PC-9 (cell line): ENCODE measurements around the gene SUMF1. TPM values are rescaled to one million over a fixed set of nuclear protein-coding genes. Genes with fewer than 3 reads are reported as not detected.

Source experiments
- BruUV-seq: library from RNA; stranded (reverse); fragments of 400-500 nt; replicated peaks from 2 replicates; lab custom pipeline; 2021; lab: Mats Ljungman, UMichigan
- CTCF ChIA-PET: fragments of 300-600 bp; sonication (Branson Sonifier 250); formaldehyde crosslinking; loops from one replicate; lab custom pipeline; 2022; ENCODE audit warnings: antibody characterized with exemption; lab: Charles Lee
- POLR2A ChIA-PET: fragments of 300-600 bp; sonication (Branson Sonifier 250); formaldehyde crosslinking; loops from one replicate; lab custom pipeline; 2022; ENCODE audit warnings: antibody characterized with exemption; ENCODE audit not compliant: unreplicated experiment; lab: Charles Lee
- DNase-seq, 2 experiments: peaks; one replicate each; pipeline versions ENCODE4 v3.0.0 to v3.0.0-alpha.2; 2015 to 2022; ENCODE audit warnings: mixed read lengths in 1 of 2
- H2AFZ ChIP-seq: fragments of 200-600 bp; sonication (generic); 2 replicates; pipeline ENCODE4 v1.8.1; 2017; ENCODE audit warnings: antibody characterized with exemption
- H3F3A ChIP-seq: fragments of 200-600 bp; sonication (generic); 2 replicates; pipeline ENCODE4 v1.8.1; 2017; ENCODE audit warnings: antibody characterized with exemption, mild to moderate bottlenecking, low read depth; ENCODE audit not compliant: insufficient read depth
- H3K27ac ChIP-seq: fragments of 200-600 bp; sonication (generic); 2 replicates; pipeline ENCODE4 v1.6.1; 2016; ENCODE audit warnings: mixed run types
- H3K27me3 ChIP-seq: fragments of 200-600 bp; sonication (generic); 2 replicates; pipeline ENCODE4 v1.6.1; 2016; ENCODE audit warnings: low read depth, mixed run types; ENCODE audit not compliant: insufficient read depth
- H3K36me3 ChIP-seq: fragments of 200-600 bp; sonication (generic); 2 replicates; pipeline ENCODE4 v1.6.1; 2016; ENCODE audit warnings: low read depth, mixed run types
- H3K4me1 ChIP-seq: fragments of 200-600 bp; sonication (generic); replicated peaks from 2 replicates; pipeline ENCODE4 v1.6.1; 2016; ENCODE audit warnings: mixed run types; ENCODE audit not compliant: insufficient read depth
- H3K4me2 ChIP-seq: fragments of 200-600 bp; sonication (generic); 2 replicates; pipeline ENCODE4 v1.6.1; 2017; ENCODE audit warnings: mixed run types
- H3K4me3 ChIP-seq: fragments of 200-600 bp; sonication (generic); 2 replicates; pipeline ENCODE4 v1.6.1; 2016; ENCODE audit warnings: mixed run types
- H3K79me2 ChIP-seq: fragments of 200-600 bp; sonication (generic); 2 replicates; pipeline ENCODE4 v1.6.1; 2017; ENCODE audit warnings: low read depth, mixed run types
- H3K9me2 ChIP-seq: fragments of 200-600 bp; sonication (generic); 2 replicates; pipeline ENCODE4 v1.8.1; 2017; ENCODE audit warnings: mild to moderate bottlenecking; ENCODE audit not compliant: insufficient read depth
- H3K9me3 ChIP-seq: fragments of 200-600 bp; sonication (generic); 2 replicates; pipeline ENCODE4 v1.8.1; 2016; ENCODE audit warnings: low read depth; ENCODE audit not compliant: insufficient read depth
- H4K20me1 ChIP-seq: fragments of 200-600 bp; sonication (generic); 2 replicates; pipeline ENCODE4 v1.8.1; 2017; ENCODE audit not compliant: insufficient read depth
- EZH2 ChIP-seq: fragments of 200-600 bp; sonication (generic); IDR thresholded peaks from 2 replicates; pipeline ENCODE4 v1.8.0; 2017; ENCODE audit warnings: antibody characterized with exemption, low read depth
- intact Hi-C: fragments of 100-400 bp; cut with micrococcal nuclease; formaldehyde crosslinking; loops from one replicate; pipeline ENCODE4 v1.10.0; 2022; ENCODE audit not compliant: unreplicated experiment
- total RNA-seq: library from RNA; stranded (reverse); gene quantifications from 2 replicates; pipeline ENCODE4 v1.2.3, GENCODE V29; 2021
- TF ChIP-seq, protein P1 (sequence below): fragments of 200-600 bp; sonication (generic); conservative IDR thresholded peaks from 2 replicates; pipeline ENCODE4 v1.6.1; 2017; ENCODE audit warnings: mixed run types, antibody characterized with exemption, mild to moderate bottlenecking, moderate library complexity

SUMF1 gene
- total RNA-seq, 1 experiment from 2014 or later, result 41.6 TPM

DNA sequence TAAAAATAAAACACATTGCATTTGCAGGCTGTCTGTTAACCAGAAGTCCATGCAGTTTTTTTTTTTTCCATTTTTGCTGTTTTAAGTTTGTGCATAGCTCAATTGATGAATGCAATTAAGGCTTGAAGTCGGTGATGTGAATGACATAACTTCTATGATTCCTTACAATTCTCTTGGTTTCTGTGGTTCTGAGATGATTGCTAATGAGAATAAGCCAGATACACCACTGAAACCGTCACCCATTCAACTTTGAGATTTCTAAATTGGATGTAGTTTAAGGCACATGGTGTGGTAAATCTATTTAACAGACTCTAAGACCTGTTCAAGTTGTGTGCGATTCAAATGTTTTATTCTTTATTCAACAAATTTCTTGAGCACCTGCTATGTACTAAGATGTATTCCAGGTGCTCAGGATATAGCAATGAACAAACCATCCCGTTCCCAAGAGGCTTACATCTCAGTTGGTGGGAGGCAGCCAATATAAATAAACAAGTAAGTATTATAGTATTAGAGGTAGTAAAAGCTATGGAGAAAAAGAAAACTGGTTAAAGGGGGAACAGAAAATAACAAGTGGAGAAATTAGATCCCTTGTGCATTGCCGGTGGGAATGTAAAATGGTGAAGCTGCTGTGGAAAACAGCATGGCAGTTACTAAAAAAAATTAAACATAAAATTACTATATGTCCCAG, 30.1 kb upstream of the SUMF1 start:
- Histone ChIP-seq H3K4me1 (no peaks in the 10 kb centered on the region), H3K9me2 (no peaks in the 10 kb centered on the region), H3K27me3 (no peaks in the 10 kb centered on the region), H4K20me1 (no peaks in the 10 kb centered on the region), H3K4me3 (no peak overlapping the region), H3K27ac (no peak overlapping the region), H3K79me2 (no peaks in the 10 kb centered on the region), H2AFZ (no peak overlapping the region), H3K4me2 (no peak overlapping the region), H3F3A (no peaks in the 10 kb centered on the region), H3K9me3 (no peaks in the 10 kb centered on the region), H3K36me3 (no peaks in the 10 kb centered on the region)
- TF ChIP-seq, protein P1, sequence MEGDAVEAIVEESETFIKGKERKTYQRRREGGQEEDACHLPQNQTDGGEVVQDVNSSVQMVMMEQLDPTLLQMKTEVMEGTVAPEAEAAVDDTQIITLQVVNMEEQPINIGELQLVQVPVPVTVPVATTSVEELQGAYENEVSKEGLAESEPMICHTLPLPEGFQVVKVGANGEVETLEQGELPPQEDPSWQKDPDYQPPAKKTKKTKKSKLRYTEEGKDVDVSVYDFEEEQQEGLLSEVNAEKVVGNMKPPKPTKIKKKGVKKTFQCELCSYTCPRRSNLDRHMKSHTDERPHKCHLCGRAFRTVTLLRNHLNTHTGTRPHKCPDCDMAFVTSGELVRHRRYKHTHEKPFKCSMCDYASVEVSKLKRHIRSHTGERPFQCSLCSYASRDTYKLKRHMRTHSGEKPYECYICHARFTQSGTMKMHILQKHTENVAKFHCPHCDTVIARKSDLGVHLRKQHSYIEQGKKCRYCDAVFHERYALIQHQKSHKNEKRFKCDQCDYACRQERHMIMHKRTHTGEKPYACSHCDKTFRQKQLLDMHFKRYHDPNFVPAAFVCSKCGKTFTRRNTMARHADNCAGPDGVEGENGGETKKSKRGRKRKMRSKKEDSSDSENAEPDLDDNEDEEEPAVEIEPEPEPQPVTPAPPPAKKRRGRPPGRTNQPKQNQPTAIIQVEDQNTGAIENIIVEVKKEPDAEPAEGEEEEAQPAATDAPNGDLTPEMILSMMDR, result no peak
- no peak for TF ChIP-seq EZH2
- BruUV-seq, result no TSS peak
- no peak for DNase-seq
- ChIA-PET CTCF (no interaction called here), POLR2A (no interaction called here)
- intact Hi-C loops, result loop anchor here (10.0 kb wide), 1 partner anchor 142 kb away; no protein-coding TSS in a partner anchor

DNA sequence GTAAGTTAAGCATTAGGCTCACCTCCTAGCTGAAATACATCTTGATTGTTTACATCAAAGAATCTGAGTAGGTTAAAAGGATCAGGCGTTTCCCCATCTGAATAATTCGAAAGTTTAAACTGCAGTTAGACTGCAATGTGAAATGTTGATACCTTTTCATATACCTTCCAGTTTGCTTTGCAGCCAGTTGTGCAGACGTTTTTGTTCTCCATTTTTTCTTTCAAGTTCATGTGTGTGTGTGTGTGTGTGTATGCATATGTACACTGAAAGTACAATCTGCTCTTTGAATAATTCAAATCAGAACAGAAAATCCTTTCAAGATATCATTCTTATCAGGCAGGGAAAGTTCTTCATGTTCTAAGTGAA, 29.0 kb upstream of the SUMF1 start:
- BruUV-seq, result no TSS peak
- POLR2A ChIA-PET, result interaction anchor here (0.6 kb wide), 1 partner anchor 69 kb away, joined by 3 read pairs; no protein-coding TSS in a partner anchor

DNA sequence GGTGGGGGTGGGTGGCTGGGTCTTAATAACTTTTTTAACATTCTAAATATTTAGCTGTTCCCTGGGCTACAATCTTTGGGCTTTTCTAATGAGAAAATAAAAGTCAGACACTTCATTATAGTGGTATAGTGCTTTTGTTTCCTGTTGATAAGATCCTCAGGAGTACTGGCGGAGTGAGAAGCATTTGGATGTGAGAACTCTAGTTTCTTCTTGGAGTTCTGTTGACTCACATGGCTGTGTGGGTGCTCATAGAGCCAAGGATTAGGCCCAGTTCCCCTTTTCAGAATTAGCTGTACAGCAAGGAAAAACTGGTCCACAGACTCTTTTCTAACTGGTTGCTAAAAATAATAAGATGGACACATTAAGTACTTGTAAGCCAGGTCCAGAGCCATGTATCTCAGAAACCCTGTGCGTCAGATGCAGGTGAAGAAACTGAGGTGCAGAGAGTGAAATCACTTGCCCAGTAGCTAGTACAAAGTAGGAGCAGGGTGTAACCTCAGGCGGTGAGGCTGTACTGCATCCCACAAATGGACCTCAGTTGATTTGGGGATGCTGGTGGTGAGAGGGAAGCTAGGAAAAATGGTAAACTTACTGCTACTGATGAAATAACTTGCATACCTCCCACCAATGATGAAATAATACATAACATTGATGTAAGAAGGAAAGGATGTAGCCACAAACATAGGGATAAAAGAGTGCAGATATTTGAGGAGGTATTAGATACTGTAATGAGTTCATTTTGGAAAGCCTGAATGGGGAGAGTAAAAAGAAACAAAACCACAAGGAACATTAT, 28.4 kb upstream of the SUMF1 start:
- H3K9me2 ChIP-seq, result no peaks in the 10 kb centered on the region
- H3K27me3 ChIP-seq, result no peaks in the 10 kb centered on the region
- BruUV-seq, result no TSS peak
- no peak for TF ChIP-seq EZH2
- TF ChIP-seq, protein P1, result no peak
- POLR2A ChIA-PET, result interaction anchor here (0.6 kb wide), 1 partner anchor 70 kb away, joined by 3 read pairs; no protein-coding TSS in a partner anchor
- no peaks in the 10 kb centered on the region for H3K9me3 ChIP-seq
- peaks cover 4% of the 10 kb centered on the region; the same call in 1 of the 2 replicates for H3K4me1 ChIP-seq
- CTCF ChIA-PET, result no interaction called here
- no peak overlapping the region for H3K4me2 ChIP-seq
- no peaks in the 10 kb centered on the region for H4K20me1 ChIP-seq
- H3K36me3 ChIP-seq, result no peaks in the 10 kb centered on the region
- no peak overlapping the region for H3K27ac ChIP-seq
- H3K79me2 ChIP-seq, result no peaks in the 10 kb centered on the region
- intact Hi-C loops, result loop anchor here (10.0 kb wide), 1 partner anchor 141 kb away; no protein-coding TSS in a partner anchor
- DNase-seq, result no peak
- H2AFZ ChIP-seq, result no peak overlapping the region
- no peaks in the 10 kb centered on the region for H3F3A ChIP-seq
- no peak overlapping the region for H3K4me3 ChIP-seq

More for the DNA sequence above, 29.0 kb upstream of the SUMF1 start:
- no peaks in the 10 kb centered on the region for H3K9me3 ChIP-seq
- H3K27ac ChIP-seq, result no peak overlapping the region
- H4K20me1 ChIP-seq, result no peaks in the 10 kb centered on the region
- H3K4me1 ChIP-seq, result peaks cover 4% of the 10 kb centered on the region; the same call in 1 of the 2 replicates
- H3K4me3 ChIP-seq, result no peak overlapping the region
- H3K36me3 ChIP-seq, result no peaks in the 10 kb centered on the region
- H3F3A ChIP-seq, result no peaks in the 10 kb centered on the region
- CTCF ChIA-PET, result no interaction called here
- no peaks in the 10 kb centered on the region for H3K27me3 ChIP-seq
- no peak overlapping the region for H3K4me2 ChIP-seq
- H3K79me2 ChIP-seq, result no peaks in the 10 kb centered on the region
- H3K9me2 ChIP-seq, result no peaks in the 10 kb centered on the region
- no peak overlapping the region for H2AFZ ChIP-seq
- no peak for DNase-seq
- intact Hi-C loops, result loop anchor here (10.0 kb wide), 1 partner anchor 141 kb away; no protein-coding TSS in a partner anchor
- TF ChIP-seq, protein P1, result no peak
- no peak for TF ChIP-seq EZH2
